Trophoblast cell (in vitro differentiated cells and primary cell): ENCODE results near the gene TNN.

Experiments used
- DNase-seq, 2 donors: peaks; one replicate each; pipeline ENCODE4 v3.0.0-alpha.2; 2016
- H2AFZ ChIP-seq: 2 replicates; pipeline ENCODE4 v1.6.1; 2013; ENCODE audit warnings: low read length, moderate library complexity, mild to moderate bottlenecking; ENCODE audit not compliant: insufficient read depth, poor library complexity
- H2AK5ac ChIP-seq: 2 replicates; pipeline ENCODE4 v1.6.1; 2013; ENCODE audit warnings: mild to moderate bottlenecking, low read length
- H2BK120ac ChIP-seq: 2 replicates; pipeline ENCODE4 v1.6.1; 2013; ENCODE audit warnings: low read length, mild to moderate bottlenecking, moderate library complexity; ENCODE audit not compliant: insufficient read depth, poor library complexity
- H2BK12ac ChIP-seq: 2 replicates; pipeline ENCODE4 v1.6.1; 2013; ENCODE audit warnings: mild to moderate bottlenecking, low read length, moderate library complexity
- H2BK5ac ChIP-seq: 2 replicates; pipeline ENCODE4 v1.6.1; 2013; ENCODE audit warnings: low read length, low read depth, moderate library complexity, mild to moderate bottlenecking; ENCODE audit not compliant: poor library complexity
- H3K14ac ChIP-seq: 2 replicates; pipeline ENCODE4 v1.6.1; 2013; ENCODE audit warnings: mild to moderate bottlenecking, low read length
- H3K18ac ChIP-seq: 2 replicates; pipeline ENCODE4 v1.6.1; 2013; ENCODE audit warnings: mild to moderate bottlenecking, low read length
- H3K23ac ChIP-seq: 2 replicates; pipeline ENCODE4 v1.6.1; 2013; ENCODE audit warnings: low read length
- H3K27ac ChIP-seq: 2 replicates; pipeline ENCODE4 v1.5.1; 2013; ENCODE audit warnings: low read depth, mild to moderate bottlenecking, inconsistent platforms, low read length, moderate library complexity
- H3K27me3 ChIP-seq: 2 replicates; pipeline ENCODE4 v1.6.1; 2013; ENCODE audit warnings: inconsistent platforms, mild to moderate bottlenecking, low read length, moderate library complexity; ENCODE audit not compliant: insufficient read depth
- H3K36me3 ChIP-seq, 2 experiments: 1 replicate in 1 of 2; 2 replicates in 1 of 2; pipeline ENCODE4 v1.6.1; 2013; ENCODE audit warnings: low read length in 2 of 2, mild to moderate bottlenecking in 2 of 2, moderate library complexity in 1 of 2; ENCODE audit not compliant: insufficient read depth in 2 of 2, control insufficient read depth in 1 of 2
- H3K4ac ChIP-seq: 2 replicates; pipeline ENCODE4 v1.6.1; 2013; ENCODE audit warnings: low read depth, mild to moderate bottlenecking, low read length, moderate library complexity
- H3K4me1 ChIP-seq, 2 experiments: 1 replicate in 1 of 2; 2 replicates in 1 of 2; pipeline ENCODE4 v1.6.1; 2013; ENCODE audit warnings: low read length in 2 of 2, mild to moderate bottlenecking in 2 of 2, moderate library complexity in 1 of 2; ENCODE audit not compliant: insufficient read depth in 2 of 2, control insufficient read depth in 1 of 2
- H3K4me2 ChIP-seq: 2 replicates; pipeline ENCODE4 v1.6.1; 2013; ENCODE audit warnings: inconsistent platforms, mild to moderate bottlenecking, low read length, moderate library complexity
- H3K4me3 ChIP-seq: 2 replicates; pipeline ENCODE4 v1.5.1; 2013; ENCODE audit warnings: mild to moderate bottlenecking, low read depth, low read length, inconsistent platforms
- H3K79me1 ChIP-seq: one replicate; pipeline ENCODE4 v1.6.1; 2013; ENCODE audit warnings: low read length
- H3K79me2 ChIP-seq: 2 replicates; pipeline ENCODE4 v1.6.1; 2013; ENCODE audit warnings: low read length, mild to moderate bottlenecking; ENCODE audit not compliant: control insufficient read depth, insufficient read depth, poor library complexity
- H3K9ac ChIP-seq: 2 replicates; pipeline ENCODE4 v1.6.1; 2013; ENCODE audit warnings: mild to moderate bottlenecking, low read length
- H3K9me3 ChIP-seq: 2 replicates; pipeline ENCODE4 v1.6.1; 2013; ENCODE audit warnings: low read depth, mild to moderate bottlenecking, control low read depth, inconsistent platforms, low read length; ENCODE audit not compliant: insufficient read depth
- H4K12ac ChIP-seq: 2 replicates; pipeline ENCODE4 v1.6.1; 2013; ENCODE audit warnings: low read depth, mild to moderate bottlenecking, low read length, moderate library complexity
- H4K8ac ChIP-seq: 2 replicates; pipeline ENCODE4 v1.6.1; 2013; ENCODE audit warnings: low read depth, mild to moderate bottlenecking, low read length, moderate library complexity
- H4K91ac ChIP-seq: one replicate; pipeline ENCODE4 v1.6.1; 2013; ENCODE audit warnings: low read depth, mild to moderate bottlenecking, low read length, moderate library complexity
- WGBS: extraction: QIAGEN DNeasy Blood & Tissue Kit; methylation state at CpG from one replicate; pipeline ENCODE4 v1.1.7; 2013; ENCODE audit warnings: missing lambda C conversion rate; ENCODE audit not compliant: insufficient read length, insufficient coverage; ENCODE audit errors: extremely low coverage; 5-methylcytosine and 5-hydroxymethylcytosine counted together

The TNN gene

GRCh38 chr1:175164751-175165150, 97.1 kb downstream of the TNN start:
- Histone ChIP-seq H3K27ac (no peak overlapping the region), H3K36me3 (peaks cover 28 to 52% of the 10 kb centered on the region in 2 experiments), H3K9me3 (no peaks in the 10 kb centered on the region), H3K14ac (no peak overlapping the region), H3K4me2 (no peak overlapping the region), H3K79me2 (no peaks in the 10 kb centered on the region), H3K27me3 (no peaks in the 10 kb centered on the region), H2AK5ac (no peak overlapping the region), H3K4me3 (no peak overlapping the region), H4K8ac (no peak overlapping the region), H3K4ac (no peak overlapping the region), H3K9ac (no peak overlapping the region), H3K79me1 (no peaks in the 10 kb centered on the region), H4K91ac (no peak overlapping the region), H2AFZ (no peak overlapping the region), H4K12ac (no peak overlapping the region), H3K23ac (no peak overlapping the region), H2BK120ac (no peak overlapping the region), H2BK12ac (no peak overlapping the region), H3K4me1 (no peaks in the 10 kb centered on the region), H2BK5ac (no peak overlapping the region), H3K18ac (no peak overlapping the region)
- no CpG with 5 or more reads among the region's 2 CpGs for WGBS
- no peak for DNase-seq

DNA sequence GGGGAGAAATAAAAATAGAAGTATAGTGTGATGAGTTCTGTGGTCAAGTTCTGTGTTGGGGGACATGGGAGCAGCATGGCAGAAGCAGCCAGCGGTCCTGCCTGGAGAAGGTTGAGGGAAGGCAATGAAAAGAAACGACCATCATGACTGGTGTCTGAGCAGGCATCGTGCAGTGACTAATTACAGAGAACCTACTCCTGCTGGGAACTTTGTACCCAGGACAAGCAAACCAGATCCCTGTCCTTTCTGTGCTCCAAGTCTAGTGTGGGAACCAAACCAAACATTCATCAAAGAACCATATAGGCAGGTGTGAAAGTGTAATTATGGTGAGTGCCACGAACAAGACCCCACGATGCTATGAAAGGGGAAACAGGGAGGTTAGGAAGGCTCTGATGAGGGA, 99.1 kb downstream of the TNN start:
- H3K27me3 ChIP-seq = no peaks in the 10 kb centered on the region
- H3K4me3 ChIP-seq = no peak overlapping the region
- H2AFZ ChIP-seq = no peak overlapping the region
- H2BK5ac ChIP-seq = no peak overlapping the region
- no peak overlapping the region for H3K9ac ChIP-seq
- DNase-seq = no peak
- no peak overlapping the region for H2AK5ac ChIP-seq
- H3K23ac ChIP-seq = no peak overlapping the region
- no peaks in the 10 kb centered on the region for H3K9me3 ChIP-seq
- no peak overlapping the region for H3K14ac ChIP-seq
- no peak overlapping the region for H2BK120ac ChIP-seq
- H4K91ac ChIP-seq = no peak overlapping the region
- H3K36me3 ChIP-seq = peaks cover 26 to 48% of the 10 kb centered on the region in 2 experiments
- peaks cover 0 to 7% of the 10 kb centered on the region in 2 experiments for H3K4me1 ChIP-seq
- H3K79me1 ChIP-seq = no peaks in the 10 kb centered on the region
- no CpG with 5 or more reads among the region's 5 CpGs for WGBS
- no peak overlapping the region for H2BK12ac ChIP-seq
- no peak overlapping the region for H3K27ac ChIP-seq
- H3K4me2 ChIP-seq = no peak overlapping the region
- no peak overlapping the region for H4K8ac ChIP-seq
- H4K12ac ChIP-seq = no peak overlapping the region
- no peak overlapping the region for H3K18ac ChIP-seq
- no peak overlapping the region for H3K4ac ChIP-seq
- no peaks in the 10 kb centered on the region for H3K79me2 ChIP-seq

- no CpG with 5 or more reads among the region's 2 CpGs for WGBS
Measured at GRCh38 chr1:175167861-175168260, 100.2 kb downstream of the TNN start.

DNA sequence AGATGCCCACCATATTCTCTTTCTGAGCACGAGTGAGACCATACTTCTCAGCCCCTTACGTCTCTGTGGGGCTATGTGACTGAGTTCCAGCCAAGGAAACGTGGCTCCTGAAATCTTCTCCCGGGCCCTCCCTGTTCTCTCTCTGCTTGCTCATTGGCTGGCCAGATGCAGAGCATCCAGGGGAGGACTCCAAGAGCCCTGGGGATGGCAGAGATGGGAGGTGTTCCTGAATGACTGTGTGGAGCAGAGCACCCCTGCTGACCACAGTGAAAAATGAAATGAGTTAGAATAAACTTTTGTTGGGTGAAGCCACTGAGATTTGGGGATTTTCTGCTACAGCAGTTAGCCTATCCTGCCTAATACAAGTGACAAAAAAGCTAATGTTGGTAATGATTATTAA, 101.1 kb downstream of the TNN start:
- WGBS = no CpG with 5 or more reads among the region's 4 CpGs

More at GRCh38 chr1:175167861-175168260, 100.2 kb downstream of the TNN start:
- Histone ChIP-seq H3K79me1 (no peaks in the 10 kb centered on the region), H3K36me3 (peaks cover 25 to 46% of the 10 kb centered on the region in 2 experiments), H3K4ac (no peak overlapping the region), H3K79me2 (no peaks in the 10 kb centered on the region), H4K12ac (no peak overlapping the region), H3K9ac (no peak overlapping the region), H2AFZ (no peak overlapping the region), H2AK5ac (no peak overlapping the region), H2BK12ac (no peak overlapping the region), H3K14ac (no peak overlapping the region), H3K27me3 (no peaks in the 10 kb centered on the region), H3K4me1 (peaks cover 0 to 7% of the 10 kb centered on the region in 2 experiments), H3K9me3 (no peaks in the 10 kb centered on the region), H3K27ac (no peak overlapping the region), H3K4me2 (no peak overlapping the region), H4K91ac (no peak overlapping the region), H3K4me3 (no peak overlapping the region), H3K18ac (no peak overlapping the region), H2BK120ac (no peak overlapping the region), H2BK5ac (no peak overlapping the region), H3K23ac (no peak overlapping the region), H4K8ac (no peak overlapping the region)
- DNase-seq = no peak

More for the DNA sequence above, 101.1 kb downstream of the TNN start:
- Histone ChIP-seq H3K4me1 (peaks cover 0 to 7% of the 10 kb centered on the region in 2 experiments), H3K14ac (no peak overlapping the region), H3K18ac (no peak overlapping the region), H4K12ac (no peak overlapping the region), H2AK5ac (no peak overlapping the region), H3K27ac (no peak overlapping the region), H3K36me3 (peaks cover 20 to 43% of the 10 kb centered on the region in 2 experiments), H3K79me1 (no peaks in the 10 kb centered on the region), H3K4ac (no peak overlapping the region), H2BK5ac (no peak overlapping the region), H3K4me2 (no peak overlapping the region), H3K23ac (no peak overlapping the region), H3K79me2 (no peaks in the 10 kb centered on the region), H3K9me3 (no peaks in the 10 kb centered on the region), H3K9ac (no peak overlapping the region), H3K27me3 (no peaks in the 10 kb centered on the region), H2AFZ (no peak overlapping the region), H2BK120ac (no peak overlapping the region), H4K8ac (no peak overlapping the region), H3K4me3 (no peak overlapping the region), H4K91ac (no peak overlapping the region), H2BK12ac (no peak overlapping the region)
- DNase-seq = no peak
